Subcutaneous abdominal adipose tissue (tissue), 5 donors: Measurements from ENCODE around the gene GCM1.
A peak's percentile ranks its signal among the peaks of the same experiment; 100 is the strongest.

ENCODE experiments used
- H3K27ac ChIP-seq: one replicate; pipeline ENCODE4 v1.7.0; 2013; ENCODE audit warnings: low read depth, mild to moderate bottlenecking, inconsistent platforms, low read length, moderate library complexity
- H3K27me3 ChIP-seq, 5 donors: one replicate each; pipeline ENCODE4 v1.7.0; 2013; ENCODE audit warnings: low read length in 5 of 5, inconsistent platforms in 1 of 5; ENCODE audit not compliant: control insufficient read depth in 5 of 5, insufficient read depth in 4 of 5
- H3K36me3 ChIP-seq, 5 donors: one replicate each; pipeline ENCODE4 v1.7.0; 2013; ENCODE audit warnings: low read length in 5 of 5; ENCODE audit not compliant: control insufficient read depth in 5 of 5, insufficient read depth in 5 of 5
- H3K4me1 ChIP-seq, 5 donors: one replicate each; pipeline ENCODE4 v1.7.0; 2013; ENCODE audit warnings: low read length in 5 of 5, mild to moderate bottlenecking in 3 of 5, moderate library complexity in 1 of 5; ENCODE audit not compliant: control insufficient read depth in 5 of 5, insufficient read depth in 5 of 5
- H3K4me3 ChIP-seq, 5 donors: one replicate each; pipeline ENCODE4 v1.7.0; 2013; ENCODE audit warnings: low read length in 5 of 5, low read depth in 1 of 5
- H3K9ac ChIP-seq, 5 donors: one replicate each; pipeline ENCODE4 v1.7.0; 2013; ENCODE audit warnings: low read length in 5 of 5, mild to moderate bottlenecking in 4 of 5, moderate library complexity in 3 of 5
- H3K9me3 ChIP-seq, 5 donors: one replicate each; pipeline ENCODE4 v1.7.0; 2013; ENCODE audit warnings: low read length in 5 of 5; ENCODE audit not compliant: control insufficient read depth in 5 of 5
- donor health status: healthy.
- donor health status: healthy.
- donor health status: healthy.
- donor health status: healthy.
- donor health status: healthy.

GCM1 gene, protein sequence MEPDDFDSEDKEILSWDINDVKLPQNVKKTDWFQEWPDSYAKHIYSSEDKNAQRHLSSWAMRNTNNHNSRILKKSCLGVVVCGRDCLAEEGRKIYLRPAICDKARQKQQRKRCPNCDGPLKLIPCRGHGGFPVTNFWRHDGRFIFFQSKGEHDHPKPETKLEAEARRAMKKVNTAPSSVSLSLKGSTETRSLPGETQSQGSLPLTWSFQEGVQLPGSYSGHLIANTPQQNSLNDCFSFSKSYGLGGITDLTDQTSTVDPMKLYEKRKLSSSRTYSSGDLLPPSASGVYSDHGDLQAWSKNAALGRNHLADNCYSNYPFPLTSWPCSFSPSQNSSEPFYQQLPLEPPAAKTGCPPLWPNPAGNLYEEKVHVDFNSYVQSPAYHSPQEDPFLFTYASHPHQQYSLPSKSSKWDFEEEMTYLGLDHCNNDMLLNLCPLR

DNA sequence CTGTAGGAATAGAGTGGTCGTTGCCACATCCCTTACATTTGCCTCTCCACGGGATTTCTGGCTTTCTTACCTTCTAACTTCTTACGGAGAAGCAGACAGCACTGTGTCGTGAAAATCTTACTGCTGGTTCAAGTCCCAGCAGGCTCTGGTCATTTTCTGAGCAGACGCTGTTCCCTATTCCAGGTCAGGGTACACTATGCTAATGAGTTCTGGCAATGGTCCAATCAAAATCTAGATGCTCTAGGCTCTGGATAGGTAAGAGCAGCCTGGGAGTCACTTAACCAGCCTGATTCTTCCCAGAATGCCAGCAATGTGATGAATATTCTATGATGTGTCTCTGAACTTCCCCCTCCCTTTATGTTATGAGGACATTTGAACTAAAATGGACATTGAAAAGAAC, at the start of gene GCM1:
Gene GCM1 (minus strand): TSS at position 158 of the 400 bp plus-strand sequence. CDS start 3,209 bp downstream, outside the sequence.
- Histone ChIP-seq H3K9ac (no peak within 1 kb of the TSS), H3K4me3 (no peak within 1 kb of the TSS), H3K36me3 (no peaks in the 10 kb centered on the region), H3K9me3 (no peaks in the 10 kb centered on the region), H3K27ac (no peak within 1 kb of the TSS), H3K4me1 (no peaks in the 10 kb centered on the region), H3K27me3 (no peaks in the 10 kb centered on the region)

DNA sequence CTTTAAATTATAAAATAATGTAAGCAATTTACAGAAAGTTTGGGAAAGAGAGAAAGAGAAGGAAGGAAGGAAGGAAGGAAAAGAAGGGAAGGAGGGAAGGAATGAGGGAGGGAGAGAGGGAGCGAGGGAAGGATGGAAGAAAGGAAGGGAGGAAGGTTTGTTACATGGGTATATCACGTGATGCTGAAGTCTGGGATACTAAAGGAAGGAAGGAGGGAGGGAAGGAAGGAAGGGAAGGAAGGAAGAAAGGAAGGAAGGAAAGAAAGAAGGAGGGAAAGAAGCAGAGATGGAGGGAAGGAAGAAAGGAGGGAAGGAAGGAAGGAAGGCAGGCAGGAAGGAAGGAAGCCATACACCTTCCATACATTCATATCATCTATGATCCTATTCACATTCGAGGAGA, 48.9 kb upstream of the GCM1 start:
- H3K4me3 ChIP-seq, result no peak overlapping the region
- H3K9ac ChIP-seq, result no peak overlapping the region
- H3K36me3 ChIP-seq, result no peaks in the 10 kb centered on the region

DNA sequence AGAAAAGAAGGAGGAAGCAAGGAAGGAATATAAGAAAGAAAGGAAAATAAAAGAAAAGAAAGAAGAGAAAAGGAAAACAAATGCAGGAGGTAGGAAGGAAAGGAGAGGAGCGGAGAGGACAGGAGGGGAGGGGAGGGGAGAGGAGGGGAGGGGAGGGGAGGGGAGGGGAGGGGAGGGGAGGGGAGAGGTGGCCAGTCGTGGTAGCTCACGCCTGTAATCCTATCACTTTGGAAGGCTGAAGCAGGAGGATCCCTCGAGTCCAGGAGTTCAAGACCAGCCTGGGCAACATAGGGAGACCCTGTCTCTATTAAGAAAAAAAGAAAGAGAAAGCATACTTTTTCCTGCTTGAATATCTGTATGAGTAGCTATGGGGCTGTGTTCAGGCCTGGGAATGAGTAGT, 46.4 kb upstream of the GCM1 start:
- Histone ChIP-seq H3K9me3 (no peaks in the 10 kb centered on the region), H3K4me1 (peaks cover 3 to 18% (median 10%) of the 10 kb centered on the region in 5 donors), H3K27ac (peak overlapping the region; percentile 66), H3K9ac (no peak overlapping the region), H3K36me3 (no peaks in the 10 kb centered on the region), H3K27me3 (no peaks in the 10 kb centered on the region), H3K4me3 (no peak overlapping the region)

More for the DNA sequence above, 48.9 kb upstream of the GCM1 start:
- peaks cover 2 to 15% (median 5%) of the 10 kb centered on the region in 5 donors for H3K4me1 ChIP-seq
- H3K27ac ChIP-seq, result no peak overlapping the region
- H3K9me3 ChIP-seq, result no peaks in the 10 kb centered on the region
- H3K27me3 ChIP-seq, result no peaks in the 10 kb centered on the region

DNA sequence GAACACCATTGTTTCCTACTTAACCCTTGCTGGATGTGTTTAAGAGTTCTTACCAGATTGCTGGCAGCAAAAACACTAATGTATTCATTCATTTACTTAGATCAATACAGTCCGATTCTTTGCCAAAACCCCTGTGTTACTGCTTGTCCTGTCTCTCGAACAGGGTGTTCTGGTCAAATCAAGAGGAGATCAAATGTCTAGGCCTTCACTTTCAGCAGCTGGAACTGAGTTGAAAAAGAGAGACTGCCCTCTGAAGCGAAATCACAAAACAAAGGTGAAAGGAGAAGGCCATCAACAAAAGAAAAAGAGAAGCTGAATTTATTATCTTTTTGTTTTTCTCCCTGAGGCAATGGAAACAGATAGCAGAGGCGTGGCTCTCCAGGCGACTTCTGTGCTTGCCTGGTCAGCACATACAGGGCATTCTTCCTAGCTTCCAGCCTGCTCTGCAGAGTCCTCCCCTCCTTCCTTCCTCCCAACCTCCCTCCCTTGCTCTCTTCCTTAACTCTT, 44.1 kb upstream of the GCM1 start:
- H3K27me3 ChIP-seq, result no peaks in the 10 kb centered on the region
- peaks cover 3 to 18% (median 15%) of the 10 kb centered on the region in 5 donors for H3K4me1 ChIP-seq
- peak overlapping the region; percentile 60 for H3K27ac ChIP-seq
- peak overlapping the region in 2 of 5 donors; percentile 39 to 72 for H3K9ac ChIP-seq
- H3K4me3 ChIP-seq, result no peak overlapping the region
- no peaks in the 10 kb centered on the region for H3K36me3 ChIP-seq
- H3K9me3 ChIP-seq, result no peaks in the 10 kb centered on the region

DNA sequence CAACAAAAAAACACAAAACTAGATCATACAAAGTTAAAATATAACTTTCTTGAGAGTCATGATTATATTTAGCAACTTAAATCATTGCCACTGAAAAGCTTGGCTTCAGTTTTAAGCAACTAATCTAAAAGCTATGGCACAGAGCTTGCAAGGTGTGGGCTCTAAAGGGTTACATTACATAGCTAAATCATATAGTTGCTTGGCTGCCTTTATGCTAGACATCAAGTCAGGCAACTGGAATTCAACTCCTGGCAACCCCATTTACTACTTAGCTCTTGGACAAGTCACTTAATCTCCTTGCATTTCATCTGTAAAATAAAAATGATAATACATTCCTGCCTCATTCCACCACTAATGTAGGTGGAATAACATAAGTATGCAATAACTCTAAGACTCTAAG, 40.9 kb upstream of the GCM1 start:
- Histone ChIP-seq H3K9me3 (no peaks in the 10 kb centered on the region), H3K4me1 (peaks cover 3 to 15% (median 12%) of the 10 kb centered on the region in 5 donors), H3K27ac (no peak overlapping the region), H3K27me3 (no peaks in the 10 kb centered on the region), H3K9ac (no peak overlapping the region), H3K36me3 (no peaks in the 10 kb centered on the region), H3K4me3 (no peak overlapping the region)

DNA sequence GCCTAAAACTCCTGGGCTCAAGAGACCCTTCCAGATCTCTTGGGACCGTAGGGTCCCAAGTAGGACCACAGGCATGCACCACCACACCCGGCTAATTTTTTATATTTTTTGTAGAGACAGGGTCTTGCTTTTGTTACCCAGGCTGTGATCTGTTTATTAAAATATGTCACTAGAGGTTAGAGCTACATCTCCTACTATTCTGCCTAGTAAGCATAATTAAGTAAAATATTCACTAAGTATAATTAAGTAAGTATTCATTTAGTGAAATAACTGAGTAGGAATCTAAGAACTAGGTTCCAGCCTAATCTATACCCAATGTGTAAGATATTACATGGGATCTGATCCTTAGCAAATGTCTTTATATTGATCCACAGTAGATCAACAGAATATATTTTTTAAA, 40.2 kb upstream of the GCM1 start:
- no peaks in the 10 kb centered on the region for H3K9me3 ChIP-seq
- H3K4me1 ChIP-seq, result peaks cover 3 to 15% (median 12%) of the 10 kb centered on the region in 5 donors
- H3K9ac ChIP-seq, result no peak overlapping the region
- no peak overlapping the region for H3K27ac ChIP-seq
- H3K4me3 ChIP-seq, result no peak overlapping the region
- H3K27me3 ChIP-seq, result no peaks in the 10 kb centered on the region
- no peaks in the 10 kb centered on the region for H3K36me3 ChIP-seq

DNA sequence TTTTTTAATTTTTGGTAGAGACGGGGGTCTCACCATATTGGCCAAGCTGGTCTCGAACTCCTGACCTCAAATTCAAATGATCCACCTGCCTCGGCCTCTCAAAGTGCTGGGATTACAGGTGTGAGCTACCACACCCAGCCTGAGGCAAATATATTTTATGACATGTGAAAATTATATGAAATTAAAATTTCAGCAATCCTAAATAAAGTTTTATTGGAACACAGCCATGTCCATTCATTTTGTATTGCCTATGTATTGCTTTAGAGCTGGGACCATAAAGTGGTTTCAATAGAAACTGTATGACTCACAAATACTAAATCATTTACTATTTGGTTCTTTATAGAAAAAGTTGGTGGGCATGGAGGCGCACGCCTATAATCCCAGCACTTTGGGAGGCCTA, 32.0 kb upstream of the GCM1 start:
- H3K27ac ChIP-seq, result no peak overlapping the region
- H3K4me3 ChIP-seq, result no peak overlapping the region
- H3K4me1 ChIP-seq, result peaks cover 0 to 5% (median 5%) of the 10 kb centered on the region in 5 donors
- H3K9ac ChIP-seq, result no peak overlapping the region
- no peaks in the 10 kb centered on the region for H3K36me3 ChIP-seq
- H3K9me3 ChIP-seq, result no peaks in the 10 kb centered on the region
- H3K27me3 ChIP-seq, result no peaks in the 10 kb centered on the region

DNA sequence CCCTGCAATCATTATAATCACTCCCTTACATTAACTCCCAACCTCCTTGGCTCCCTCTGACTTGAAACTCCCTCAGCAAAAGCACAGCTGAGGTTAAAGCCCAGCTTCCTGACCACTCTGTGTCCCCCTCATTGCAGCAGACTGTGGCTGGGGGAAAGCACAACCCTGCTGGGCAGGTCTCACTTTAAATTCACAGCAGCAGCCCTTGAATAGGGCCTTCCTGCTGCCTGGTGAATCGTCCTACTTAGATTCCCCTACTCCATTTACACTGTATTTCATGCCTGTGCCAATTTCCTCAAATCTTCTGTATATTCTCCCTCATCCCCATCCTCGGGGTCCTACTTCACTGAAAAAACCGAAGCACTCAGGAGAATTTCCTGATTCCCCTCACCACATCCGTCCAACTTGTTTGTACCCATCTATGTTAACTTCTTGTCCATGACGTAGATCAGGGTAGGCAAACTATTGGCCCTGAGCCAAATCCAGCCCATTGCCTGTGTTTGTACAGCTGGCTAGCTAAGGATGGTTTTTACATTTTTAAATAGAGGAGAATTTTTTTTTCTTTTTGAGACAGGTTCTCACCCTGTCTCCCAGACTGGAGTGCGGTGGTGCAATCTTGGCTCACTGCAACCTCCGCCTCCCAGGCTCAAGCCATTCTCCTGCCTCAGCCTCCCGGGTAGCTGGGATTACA, 31.5 kb upstream of the GCM1 start:
- Histone ChIP-seq H3K27ac (no peak overlapping the region), H3K27me3 (no peaks in the 10 kb centered on the region), H3K4me3 (no peak overlapping the region), H3K9me3 (no peaks in the 10 kb centered on the region), H3K36me3 (no peaks in the 10 kb centered on the region), H3K9ac (no peak overlapping the region), H3K4me1 (peaks cover 0 to 8% (median 6%) of the 10 kb centered on the region in 5 donors)

DNA sequence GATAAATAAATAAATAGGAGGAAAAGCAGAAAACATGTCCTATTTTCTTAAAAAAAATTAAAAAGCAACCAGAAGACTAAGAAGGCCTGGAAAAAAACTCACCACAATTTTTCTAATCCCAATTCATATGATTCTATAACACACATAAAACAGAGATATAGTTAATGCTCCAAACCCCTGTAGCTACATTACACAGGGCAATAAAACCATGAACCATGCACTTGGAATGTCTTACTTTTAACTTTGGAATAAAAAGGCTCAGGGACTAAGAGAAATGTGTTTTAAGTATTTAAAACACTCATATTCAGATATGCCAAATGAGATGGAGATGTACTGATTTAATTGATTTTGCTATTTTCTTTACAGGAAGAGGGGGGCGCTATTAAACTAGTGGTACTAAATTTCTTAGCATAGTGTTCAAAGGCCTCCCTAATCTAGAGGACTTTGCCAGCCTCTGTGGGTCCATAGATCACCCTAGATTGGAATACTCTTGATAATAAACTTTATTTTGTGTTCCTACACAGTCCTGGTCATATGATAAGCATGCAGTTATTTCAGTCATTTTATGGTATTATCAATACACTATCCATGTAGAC, 30.3 kb upstream of the GCM1 start:
- peaks cover 0 to 14% (median 9%) of the 10 kb centered on the region in 5 donors for H3K4me1 ChIP-seq
- no peaks in the 10 kb centered on the region for H3K27me3 ChIP-seq
- H3K4me3 ChIP-seq, result no peak overlapping the region
- no peaks in the 10 kb centered on the region for H3K9me3 ChIP-seq
- H3K27ac ChIP-seq, result no peak overlapping the region
- no peaks in the 10 kb centered on the region for H3K36me3 ChIP-seq
- H3K9ac ChIP-seq, result no peak overlapping the region

DNA sequence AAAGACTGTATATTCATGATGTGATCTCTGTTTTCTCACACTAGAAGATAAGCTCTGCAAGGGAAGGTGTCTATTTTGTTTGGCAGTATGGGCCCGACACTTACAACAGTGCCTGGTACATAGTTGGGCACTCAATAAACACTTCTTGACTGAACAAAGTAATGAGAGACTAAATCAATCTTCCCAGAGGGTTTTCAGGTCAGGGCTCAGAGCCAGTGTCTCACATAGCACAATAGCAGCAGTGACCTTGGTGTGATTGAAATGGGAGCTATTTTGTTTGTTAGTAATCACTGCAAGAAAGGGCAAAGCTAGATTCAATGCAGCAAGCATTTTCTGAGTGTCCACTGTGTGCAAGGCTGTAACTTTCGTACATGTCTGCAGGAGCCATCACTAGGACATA, 26.4 kb upstream of the GCM1 start:
- H3K9me3 ChIP-seq, result no peaks in the 10 kb centered on the region
- H3K9ac ChIP-seq, result peak overlapping the region in 1 of 5 donors; percentile 42
- H3K36me3 ChIP-seq, result no peaks in the 10 kb centered on the region
- no peaks in the 10 kb centered on the region for H3K27me3 ChIP-seq
- H3K4me1 ChIP-seq, result peaks cover 4 to 18% (median 13%) of the 10 kb centered on the region in 5 donors
- H3K4me3 ChIP-seq, result no peak overlapping the region
- H3K27ac ChIP-seq, result peak overlapping the region; percentile 19
